GM12872 (cell line): ENCODE data around the gene MAP7D1.

Experiments
- TF ChIP-seq, protein P1 (sequence below): IDR thresholded peaks from 3 replicates; pipeline ENCODE4 v1.5.1; 2011; ENCODE audit warnings: low read depth, mild to moderate bottlenecking, low read length, moderate library complexity; ENCODE audit not compliant: insufficient read depth

MAP7D1 gene

DNA sequence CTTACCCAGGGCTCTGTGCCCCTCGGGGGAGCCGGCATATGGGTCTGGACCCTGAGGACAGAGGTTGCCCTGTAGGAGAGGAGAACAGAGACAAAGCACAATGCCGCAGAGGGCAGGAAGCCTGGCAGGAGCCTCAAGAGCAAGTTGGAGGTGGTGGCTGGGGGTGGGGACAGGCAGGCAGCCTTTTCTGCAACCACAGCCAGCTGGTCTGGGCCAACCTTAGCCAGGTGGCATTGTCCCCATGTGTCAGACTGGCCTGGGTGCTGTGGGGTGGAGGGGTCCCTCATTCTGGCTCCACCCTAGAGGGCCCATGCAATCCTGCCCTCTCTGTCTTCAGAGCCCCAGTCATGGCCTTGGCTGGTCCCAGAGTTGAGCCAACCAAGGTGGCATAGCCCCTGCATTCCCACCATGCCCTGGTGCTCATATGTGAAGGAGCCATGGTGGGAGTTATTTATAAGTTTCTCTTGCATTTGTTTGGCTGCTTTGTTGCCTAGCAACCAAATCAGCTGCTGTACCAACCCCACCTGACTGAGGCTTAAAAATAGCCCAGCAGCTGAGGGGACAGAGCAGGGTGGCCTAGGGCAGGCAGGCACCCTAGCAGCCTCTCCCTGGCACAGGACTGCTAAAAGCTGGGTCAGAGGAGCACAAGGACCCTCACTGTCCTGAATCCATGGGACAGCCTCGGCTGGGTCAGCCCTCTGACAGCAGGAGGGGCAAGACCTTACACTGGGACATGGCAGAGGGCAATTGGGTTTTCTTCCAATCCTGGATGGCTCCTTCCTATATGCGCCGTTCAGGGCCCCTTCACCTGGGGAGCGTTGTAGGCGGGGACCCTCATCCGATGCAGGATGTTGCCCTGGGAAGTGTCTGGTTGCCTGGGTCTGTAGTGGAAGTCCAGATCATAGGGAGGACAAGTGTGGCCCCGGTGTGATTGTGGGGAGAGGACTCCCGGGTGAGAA is 19.5 kb downstream of the MAP7D1 start:
- TF ChIP-seq, protein P1, sequence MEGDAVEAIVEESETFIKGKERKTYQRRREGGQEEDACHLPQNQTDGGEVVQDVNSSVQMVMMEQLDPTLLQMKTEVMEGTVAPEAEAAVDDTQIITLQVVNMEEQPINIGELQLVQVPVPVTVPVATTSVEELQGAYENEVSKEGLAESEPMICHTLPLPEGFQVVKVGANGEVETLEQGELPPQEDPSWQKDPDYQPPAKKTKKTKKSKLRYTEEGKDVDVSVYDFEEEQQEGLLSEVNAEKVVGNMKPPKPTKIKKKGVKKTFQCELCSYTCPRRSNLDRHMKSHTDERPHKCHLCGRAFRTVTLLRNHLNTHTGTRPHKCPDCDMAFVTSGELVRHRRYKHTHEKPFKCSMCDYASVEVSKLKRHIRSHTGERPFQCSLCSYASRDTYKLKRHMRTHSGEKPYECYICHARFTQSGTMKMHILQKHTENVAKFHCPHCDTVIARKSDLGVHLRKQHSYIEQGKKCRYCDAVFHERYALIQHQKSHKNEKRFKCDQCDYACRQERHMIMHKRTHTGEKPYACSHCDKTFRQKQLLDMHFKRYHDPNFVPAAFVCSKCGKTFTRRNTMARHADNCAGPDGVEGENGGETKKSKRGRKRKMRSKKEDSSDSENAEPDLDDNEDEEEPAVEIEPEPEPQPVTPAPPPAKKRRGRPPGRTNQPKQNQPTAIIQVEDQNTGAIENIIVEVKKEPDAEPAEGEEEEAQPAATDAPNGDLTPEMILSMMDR, result no peak

DNA sequence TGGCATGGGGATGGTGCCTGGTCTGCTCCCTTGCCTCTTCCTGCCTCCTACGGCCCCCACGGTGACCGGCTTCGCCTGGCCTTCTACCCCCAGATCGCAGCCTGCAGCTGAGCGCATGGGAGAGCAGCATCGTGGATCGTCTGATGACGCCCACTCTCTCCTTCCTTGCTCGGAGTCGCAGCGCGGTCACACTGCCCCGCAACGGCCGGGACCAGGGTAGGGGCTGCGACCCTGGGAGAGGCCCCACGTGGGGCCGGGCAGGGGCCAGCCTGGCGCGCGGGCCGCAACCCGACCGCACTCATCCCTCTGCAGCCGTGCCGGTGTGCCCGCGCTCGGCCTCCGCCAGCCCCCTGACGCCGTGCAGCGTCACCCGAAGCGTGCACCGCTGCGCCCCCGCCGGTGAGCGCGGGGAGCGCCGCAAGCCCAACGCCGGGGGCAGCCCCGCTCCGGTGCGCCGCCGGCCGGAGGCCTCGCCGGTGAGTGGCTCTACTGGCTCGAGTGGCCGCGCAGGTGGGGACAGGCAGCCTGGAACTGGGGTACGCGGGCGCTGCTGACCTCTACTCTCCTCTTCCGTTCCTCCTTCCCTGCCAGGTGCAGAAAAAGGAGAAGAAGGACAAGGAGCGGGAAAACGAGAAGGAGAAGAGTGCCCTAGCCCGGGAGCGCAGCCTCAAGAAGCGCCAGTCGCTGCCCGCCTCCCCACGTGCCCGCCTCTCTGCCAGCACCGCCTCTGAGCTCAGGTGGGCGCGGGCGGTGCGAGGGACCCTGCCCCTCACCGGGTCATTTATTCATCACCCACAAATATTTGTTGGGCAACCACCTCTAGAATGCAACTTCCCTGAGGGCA is 20.4 kb downstream of the MAP7D1 start:
- TF ChIP-seq, protein P1, result no peak

DNA sequence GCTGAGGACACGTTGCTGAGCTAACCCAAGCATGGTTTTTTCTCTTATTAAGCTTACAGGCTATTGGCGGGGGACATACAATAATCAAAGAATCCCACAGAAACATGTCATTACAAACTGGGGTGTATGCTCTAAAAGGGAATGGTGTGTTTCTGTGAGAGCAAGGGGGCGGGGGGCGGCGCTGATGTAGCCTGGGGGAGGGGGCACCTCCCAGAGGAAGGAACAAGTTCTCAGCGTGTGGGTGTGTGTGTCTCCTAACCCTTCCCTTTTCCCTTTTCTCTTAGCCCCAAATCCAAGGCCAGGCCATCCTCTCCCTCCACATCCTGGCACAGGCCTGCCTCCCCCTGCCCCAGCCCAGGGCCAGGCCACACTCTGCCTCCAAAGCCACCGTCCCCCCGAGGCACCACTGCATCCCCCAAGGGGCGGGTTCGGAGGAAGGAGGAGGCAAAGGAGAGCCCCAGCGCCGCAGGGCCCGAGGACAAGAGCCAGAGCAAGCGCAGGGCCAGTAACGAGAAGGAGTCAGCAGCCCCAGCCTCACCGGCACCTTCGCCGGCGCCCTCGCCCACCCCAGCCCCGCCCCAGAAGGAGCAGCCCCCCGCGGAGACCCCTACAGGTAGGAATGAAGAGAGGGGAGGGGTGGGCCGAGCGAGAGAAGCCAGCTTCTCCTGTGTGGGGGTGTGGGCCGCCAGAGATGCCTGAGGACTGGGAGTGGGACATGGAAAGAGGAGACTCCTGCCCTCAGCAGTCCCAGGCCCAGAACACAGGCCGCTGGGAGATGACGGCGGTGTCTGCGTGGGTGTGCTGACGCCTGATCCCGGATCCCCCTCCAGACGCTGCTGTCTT is 21.9 kb downstream of the MAP7D1 start:
- TF ChIP-seq, protein P1, result no peak

DNA sequence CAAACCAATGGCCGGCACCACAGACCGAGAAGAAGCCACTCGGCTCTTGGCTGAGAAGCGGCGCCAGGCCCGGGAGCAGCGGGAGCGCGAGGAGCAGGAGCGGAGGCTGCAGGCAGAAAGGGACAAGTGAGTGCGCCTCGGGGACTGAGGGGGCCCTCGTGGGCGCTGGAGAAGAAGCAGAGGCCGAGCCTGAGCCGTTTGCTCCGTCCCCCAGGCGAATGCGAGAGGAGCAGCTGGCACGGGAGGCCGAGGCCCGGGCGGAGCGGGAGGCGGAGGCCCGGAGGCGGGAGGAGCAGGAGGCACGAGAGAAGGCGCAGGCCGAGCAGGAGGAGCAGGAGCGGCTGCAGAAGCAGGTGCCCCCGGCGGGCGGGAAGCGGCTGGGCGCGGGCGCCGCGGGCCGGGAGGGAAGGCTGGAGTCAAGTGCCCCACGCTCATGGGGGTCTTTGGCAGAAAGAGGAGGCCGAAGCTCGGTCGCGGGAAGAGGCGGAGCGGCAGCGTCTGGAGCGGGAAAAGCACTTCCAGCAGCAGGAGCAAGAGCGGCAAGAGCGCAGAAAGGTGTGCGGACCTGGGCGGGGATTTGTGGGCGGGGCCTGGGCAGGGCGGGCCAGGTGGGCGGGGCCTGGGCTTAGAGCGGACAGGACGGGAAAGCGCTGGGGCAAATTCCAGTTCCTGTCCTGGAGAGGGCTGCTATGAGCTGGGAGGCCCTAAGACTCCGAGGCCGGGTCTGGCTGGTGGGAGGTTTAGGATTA is 22.7 kb downstream of the MAP7D1 start:
- TF ChIP-seq, protein P1, result no peak

DNA sequence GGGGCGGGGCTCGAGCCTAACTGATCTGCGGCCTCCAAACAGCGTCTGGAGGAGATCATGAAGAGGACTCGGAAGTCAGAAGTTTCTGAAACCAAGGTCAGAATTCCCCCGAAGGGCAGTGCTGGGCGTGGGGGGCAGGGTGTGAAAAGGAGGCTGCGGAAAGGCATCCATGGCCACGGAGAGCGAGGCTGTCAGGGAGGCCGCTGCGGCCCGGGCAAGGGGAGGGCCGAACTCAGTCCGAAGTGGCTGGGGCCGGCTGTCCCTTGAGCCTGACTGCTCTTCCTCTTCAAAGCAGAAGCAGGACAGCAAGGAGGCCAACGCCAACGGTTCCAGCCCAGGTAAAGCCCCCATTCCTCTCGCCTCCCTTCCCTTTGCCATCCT is 23.2 kb downstream of the MAP7D1 start:
- TF ChIP-seq, protein P1, result no peak

DNA sequence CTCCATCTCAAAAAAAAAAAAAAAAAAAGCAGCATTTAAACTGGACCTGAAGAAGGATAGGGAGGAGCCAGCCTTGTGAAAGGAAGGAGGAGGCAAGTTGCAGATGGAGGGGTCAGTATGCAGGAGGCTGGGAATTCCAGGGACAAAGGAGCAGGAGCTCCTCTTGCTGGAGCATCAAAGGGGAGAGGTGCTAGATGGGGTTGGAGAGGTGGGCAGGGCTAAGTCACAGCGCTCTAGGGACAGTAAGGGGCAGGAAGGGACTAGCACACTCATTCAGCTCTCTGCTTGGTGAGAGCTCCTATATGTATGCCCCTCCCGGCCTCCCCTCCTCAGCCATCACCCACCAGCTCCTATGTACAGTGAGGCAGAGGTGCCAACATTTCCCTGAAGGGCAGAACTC is 26.8 kb downstream of the MAP7D1 start:
- TF ChIP-seq, protein P1, result no peak
